Activated CD4-positive, alpha-beta T cell treated with anti-CD3 and anti-CD28 coated beads for 48 hours (primary cell): ENCODE results near the gene ADNP.
A peak's percentile ranks its signal among the peaks of the same experiment; 100 is the strongest.

Experiments
- DNase-seq: peaks from one replicate; pipeline ENCODE4 v3.0.0-alpha.2; 2020

Gene ADNP

GRCh38 chr20:50932016-50932485 lies 814 bp upstream of the ADNP start:
- no peak for DNase-seq

- no peak for DNase-seq
Measured at GRCh38 chr20:50930976-50931305, 296 bp downstream of the ADNP start.

- peak; percentile 39 for DNase-seq
Measured at GRCh38 chr20:50930139-50930975, 880 bp downstream of the ADNP start.

DNA sequence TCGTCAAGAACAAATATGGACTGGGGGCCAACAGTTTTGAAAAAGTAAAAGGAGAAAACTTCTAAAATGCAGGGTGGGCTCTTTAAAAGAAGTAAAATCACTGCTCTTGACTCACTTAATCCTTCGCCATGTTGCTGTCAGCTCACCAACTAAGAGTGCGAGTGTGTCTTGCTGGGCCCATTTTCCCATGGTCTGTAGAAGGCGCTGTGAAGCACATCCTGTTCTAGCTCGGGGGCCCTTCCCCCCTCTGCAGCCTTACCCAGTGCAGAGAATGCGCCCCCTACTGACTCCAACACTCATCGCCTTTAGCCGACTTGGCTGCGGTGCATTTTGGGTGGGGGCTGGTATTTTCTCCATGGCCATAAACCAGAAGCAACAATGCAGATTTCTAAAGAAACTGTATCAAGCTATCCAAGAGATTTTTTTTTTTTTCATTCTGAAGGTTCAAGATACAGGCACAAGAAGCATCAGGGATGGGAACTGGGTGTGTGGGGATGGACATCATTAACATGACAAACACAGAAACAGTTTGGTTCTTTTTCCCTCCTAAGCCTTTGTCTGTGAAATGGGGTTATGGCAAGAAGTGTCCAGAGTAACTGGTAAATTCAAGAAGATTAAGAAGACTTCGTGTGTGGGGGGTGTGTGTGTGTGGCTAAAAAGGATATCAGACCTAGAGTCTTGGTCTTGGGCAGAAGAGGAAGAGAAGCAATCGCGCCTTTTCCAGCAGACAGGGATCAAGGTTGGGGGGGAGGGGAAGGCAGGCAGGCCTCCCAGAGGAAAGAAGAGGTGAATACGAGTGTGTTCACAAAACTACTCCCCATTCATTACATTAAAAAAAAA lies 1.7 kb downstream of the ADNP start:
- DNase-seq, result peak; percentile 96

DNA sequence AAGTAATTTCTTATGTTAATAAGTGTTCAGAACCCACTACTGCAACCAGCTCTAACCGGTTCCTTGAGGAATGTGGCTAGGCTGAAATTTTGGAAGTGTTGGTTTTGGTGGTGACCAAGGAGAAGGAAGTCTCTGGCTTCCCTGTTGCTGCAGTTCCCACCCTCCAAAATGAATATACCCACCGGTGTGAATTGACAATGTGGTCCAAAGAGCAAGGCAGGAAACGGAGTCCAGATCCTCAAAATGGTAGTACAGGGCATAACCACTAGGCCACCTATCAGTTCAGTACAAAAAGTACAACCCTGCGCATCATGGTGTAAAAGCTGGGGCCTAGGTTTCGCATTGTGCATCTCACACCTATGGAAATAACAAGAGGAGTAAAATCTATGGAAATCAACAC lies 2.8 kb downstream of the ADNP start:
- peak; percentile 9 for DNase-seq

DNA sequence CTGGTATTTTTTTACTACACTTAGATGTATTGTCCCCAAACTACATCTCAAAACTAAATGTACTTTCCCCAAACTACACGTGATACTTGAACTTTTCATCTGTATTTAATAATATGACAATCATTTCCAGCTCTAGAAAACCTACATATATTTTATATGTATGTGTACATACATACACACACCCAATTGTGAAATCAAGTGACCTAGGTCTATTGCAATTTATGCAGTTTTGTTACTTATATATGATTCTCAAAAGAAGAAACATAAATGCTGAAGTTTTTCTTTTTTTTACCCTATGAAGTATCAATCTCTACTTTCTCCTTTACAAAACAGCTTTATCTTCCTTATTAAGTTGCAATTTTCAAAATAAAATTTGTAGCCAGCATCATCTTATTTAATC lies 4.7 kb downstream of the ADNP start:
- no peak for DNase-seq

GRCh38 chr20:50924261-50924920 lies 6.8 kb downstream of the ADNP start:
- no peak for DNase-seq

GRCh38 chr20:50921803-50922501 lies 9.3 kb downstream of the ADNP start:
- DNase-seq, result no peak

DNA sequence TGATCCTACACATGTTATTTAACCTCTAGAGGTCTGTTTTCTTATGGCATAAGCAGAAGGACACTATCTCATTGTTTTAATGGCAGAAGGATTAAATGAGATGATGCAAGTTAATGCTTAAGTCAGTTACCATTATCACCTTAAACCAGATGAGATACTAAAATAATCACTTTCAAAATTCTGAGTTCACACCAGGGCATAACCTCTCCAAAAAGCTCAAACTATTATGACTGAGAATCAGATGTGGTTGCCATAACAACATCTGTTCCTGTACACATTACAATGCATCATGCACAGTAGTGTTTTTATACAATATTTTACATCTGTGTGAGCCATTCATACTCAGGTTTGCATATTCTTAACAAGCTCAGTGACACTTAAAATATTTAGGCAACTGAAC lies 10.2 kb downstream of the ADNP start:
- DNase-seq, result no peak

- peak; percentile 24 for DNase-seq
Measured at GRCh38 chr20:50919567-50919966, 11.7 kb downstream of the ADNP start.

DNA sequence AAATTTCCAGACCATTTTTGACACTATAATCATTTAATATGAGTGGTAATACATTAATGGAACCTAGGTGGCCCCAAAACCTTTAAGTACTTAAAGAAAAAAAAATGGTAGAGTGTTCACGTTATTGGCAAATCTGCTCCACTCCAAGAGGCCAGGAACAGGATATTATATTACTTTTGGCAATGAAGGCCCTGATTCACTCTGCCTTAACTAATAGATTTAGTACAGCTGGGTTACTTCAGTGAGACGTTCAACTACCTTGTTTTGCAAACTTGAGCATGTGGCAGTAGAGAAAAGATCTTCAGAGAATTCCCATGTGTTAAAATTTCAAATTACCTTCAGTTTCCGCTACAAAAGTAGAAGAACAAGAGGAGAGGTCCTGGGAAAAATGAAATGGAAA lies 12.8 kb downstream of the ADNP start:
- no peak for DNase-seq

DNA sequence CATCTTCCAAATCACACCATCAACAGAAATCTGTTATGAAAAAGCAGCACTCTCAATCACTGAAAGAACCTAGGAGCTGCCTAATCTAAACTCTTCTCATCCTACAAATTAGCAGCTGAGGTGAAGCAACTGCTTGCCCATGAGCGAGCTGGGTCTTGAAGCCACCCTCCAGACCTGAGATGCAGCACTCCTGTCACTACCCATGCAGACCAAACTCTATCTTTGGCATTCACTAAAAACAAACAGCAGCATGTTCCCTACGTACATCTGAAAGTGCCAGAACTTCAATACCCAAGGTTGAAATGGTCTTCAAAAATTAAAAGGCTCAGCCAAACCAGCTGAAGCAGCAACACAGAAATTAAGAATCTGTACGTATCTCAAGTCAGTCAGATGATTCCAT lies 14.3 kb downstream of the ADNP start:
- no peak for DNase-seq

DNA sequence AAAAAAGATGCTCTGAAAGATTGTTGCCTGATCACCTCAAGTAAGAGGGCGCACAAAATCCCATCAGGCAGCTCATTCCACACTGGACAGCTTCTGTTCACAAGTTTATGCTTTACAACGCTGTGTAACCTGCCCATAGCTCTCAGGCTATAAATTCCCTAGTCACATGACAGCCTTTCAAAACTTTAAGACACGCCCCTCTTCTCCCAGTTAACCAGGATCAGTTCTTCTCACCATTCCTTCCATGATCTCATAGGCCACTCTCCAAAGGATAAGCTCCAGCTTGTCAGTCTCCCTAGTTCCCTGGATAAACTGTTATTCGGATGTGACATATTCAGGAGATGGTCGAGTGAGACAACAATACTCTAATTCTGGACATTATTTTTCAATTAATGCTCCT lies 15.0 kb downstream of the ADNP start:
- no peak for DNase-seq

- no peak for DNase-seq
Measured at GRCh38 chr20:50915424-50915823, 15.8 kb downstream of the ADNP start.

GRCh38 chr20:50913690-50914375 lies 17.4 kb downstream of the ADNP start:
- peak; percentile 45 for DNase-seq

DNA sequence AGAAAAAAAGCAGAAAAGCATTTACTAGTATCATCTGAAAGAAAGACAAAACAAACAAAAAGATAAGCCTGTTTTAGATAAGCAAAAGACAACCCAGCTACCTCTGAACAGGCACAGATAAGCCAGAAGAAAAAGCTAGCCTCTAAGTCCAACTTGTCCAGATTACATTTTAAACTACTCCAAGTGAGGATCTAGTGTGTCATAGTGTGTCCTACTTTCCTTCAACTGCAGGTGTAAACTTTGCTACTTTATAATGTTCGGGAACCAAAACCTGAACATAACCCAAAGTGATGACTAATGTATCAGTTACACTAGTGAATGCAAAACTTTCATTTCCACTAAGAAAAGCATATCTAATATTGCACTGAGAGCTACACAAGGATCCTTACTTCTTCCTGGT lies 19.5 kb downstream of the ADNP start:
- DNase-seq, result no peak

DNA sequence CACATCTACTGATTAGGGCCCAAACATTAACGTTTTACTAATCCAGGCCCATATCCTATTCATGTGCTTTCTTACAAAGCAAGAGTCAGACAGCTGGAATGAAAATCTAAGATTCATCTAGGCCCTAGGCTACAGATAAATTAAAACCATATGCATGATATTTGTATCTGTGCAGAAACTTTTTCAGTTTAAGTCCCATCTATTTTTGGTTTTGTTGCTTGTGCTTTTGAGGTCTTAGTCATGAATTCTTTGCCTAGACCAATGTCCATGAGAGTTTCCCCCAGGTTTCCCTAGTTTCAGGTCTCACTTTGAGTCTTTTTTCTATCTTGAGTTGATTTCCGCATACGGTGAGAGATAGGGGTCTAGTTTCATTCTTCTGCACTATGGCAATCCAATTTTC lies 20.2 kb downstream of the ADNP start:
- DNase-seq, result no peak

DNA sequence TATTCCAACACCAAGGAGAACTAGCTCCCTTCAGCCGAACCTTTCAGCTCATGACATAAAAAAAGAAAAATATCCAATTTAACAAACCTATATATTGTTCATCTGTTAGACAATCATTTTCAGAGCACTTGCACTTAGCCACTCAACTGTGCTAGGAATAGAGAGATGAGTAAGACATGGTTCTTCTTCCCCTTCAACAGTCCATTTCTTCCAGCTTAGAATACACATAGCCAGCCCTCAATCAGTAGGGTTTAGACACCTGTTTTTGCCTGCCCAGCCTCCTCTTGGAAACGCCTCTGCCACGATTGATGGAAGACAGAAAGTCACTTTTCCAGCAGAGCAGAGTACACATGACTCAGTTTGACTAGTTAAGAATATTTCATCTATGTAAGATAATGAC lies 21.8 kb downstream of the ADNP start:
- no peak for DNase-seq

- DNase-seq, result no peak
Measured at GRCh38 chr20:50904067-50904570, 27.1 kb downstream of the ADNP start.

GRCh38 chr20:50903353-50904051 lies 27.7 kb downstream of the ADNP start:
- no peak for DNase-seq

DNA sequence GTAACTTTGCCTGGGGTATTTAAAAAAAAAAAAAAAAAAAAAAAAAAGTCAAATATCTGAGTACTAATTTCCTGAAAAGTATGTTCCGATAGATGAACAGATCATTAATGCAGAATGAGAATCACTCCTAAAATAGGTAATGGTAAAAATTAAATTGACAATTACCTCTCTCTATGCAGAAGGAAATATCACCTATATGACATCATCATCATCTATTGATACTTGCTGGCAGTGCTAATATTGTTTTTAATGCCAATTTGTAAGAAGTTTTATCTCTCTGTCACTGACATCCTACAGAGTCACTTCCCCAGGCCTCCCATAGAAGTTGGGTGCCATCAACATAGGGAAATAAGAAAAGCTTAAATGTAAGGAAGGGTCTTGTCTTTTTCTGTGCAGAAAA lies 29.9 kb downstream of the ADNP start:
- DNase-seq, result no peak

GRCh38 chr20:50900261-50900660 lies 31.0 kb downstream of the ADNP start:
- DNase-seq, result no peak
